GM18502 (cell line): Measurements from ENCODE around the gene TSPAN5.
"Not testable (repeated sequence)": the region's sequence is repeated elsewhere in the genome, so short reads cannot be mapped to it uniquely, and the experiment has no call there.

ENCODE experiments used
- ATAC-seq: cut with Tn5 transposase; IDR thresholded peaks from one replicate; pipeline ENCODE4 v1.9.1; 2021; ENCODE audit warnings: mild to moderate bottlenecking; ENCODE audit not compliant: unreplicated experiment, poor library complexity

The TSPAN5 gene

DNA sequence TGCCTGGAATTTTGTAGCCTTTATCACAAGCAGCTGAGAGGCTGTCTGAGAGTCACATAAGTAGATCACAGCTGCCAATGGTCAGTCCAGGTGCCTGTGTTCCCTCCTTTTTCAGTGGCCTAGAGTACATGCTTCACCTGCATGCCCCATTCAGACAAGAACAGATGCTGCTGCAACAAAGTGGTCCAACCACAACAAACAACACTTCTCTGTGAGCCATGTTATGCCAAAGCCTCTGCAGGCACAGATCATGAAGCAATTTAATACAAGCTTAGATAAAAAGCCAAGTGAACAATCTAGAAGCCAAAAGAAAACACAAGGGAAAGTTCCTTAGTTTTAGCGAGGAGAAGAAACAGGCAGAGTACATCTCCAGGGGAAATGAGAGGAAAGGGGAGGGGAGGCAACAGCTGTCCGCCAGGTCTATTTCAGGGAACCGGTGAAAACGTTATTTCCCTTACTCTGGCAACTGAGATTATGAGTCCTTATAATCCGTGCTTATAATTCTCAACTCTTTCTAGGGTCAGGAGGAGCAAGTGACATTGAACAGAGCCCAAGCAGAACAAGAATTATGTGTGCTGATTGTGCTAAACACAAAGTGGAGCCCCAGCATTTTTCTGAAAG lies 92.6 kb downstream of the TSPAN5 start:
- no peak for ATAC-seq

DNA sequence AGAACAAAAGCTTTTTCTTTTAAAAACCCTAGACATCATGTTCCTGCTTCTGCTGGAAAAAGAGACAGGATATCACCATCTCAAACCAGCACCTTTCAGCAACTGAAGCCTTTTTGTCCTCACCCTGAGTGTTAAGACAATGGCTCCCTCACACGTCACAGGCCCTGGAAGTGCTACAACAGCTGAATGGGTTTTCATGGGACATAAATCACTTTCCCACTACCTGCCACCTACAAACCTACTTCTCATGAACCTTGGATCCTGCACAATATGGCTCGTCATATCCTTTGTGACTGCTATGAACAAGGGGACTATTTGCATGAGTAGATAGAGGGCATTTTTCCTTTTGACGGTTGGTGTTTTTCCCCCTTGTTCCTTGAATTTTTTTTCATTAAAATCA lies 93.6 kb downstream of the TSPAN5 start:
- no peak for ATAC-seq

DNA sequence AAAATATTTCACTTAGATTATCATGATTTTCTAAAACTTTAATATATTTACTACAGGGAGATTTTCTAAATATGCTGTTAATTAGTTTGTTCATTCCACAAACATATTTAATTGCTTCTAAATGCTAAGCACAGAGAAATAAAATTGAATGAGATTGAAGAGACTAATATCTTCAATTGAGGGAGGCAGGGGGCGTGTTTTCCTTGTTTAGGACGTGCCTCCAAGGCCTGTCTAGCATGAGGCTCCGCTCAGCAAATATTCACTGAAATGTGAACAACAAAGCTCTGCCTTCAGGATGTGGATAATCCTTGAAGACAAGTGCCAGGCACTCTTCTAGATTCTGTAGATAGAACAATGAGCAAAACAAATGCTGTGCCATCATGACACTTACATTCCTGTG lies 98.1 kb downstream of the TSPAN5 start:
- no peak for ATAC-seq

- ATAC-seq: no peak
Measured at GRCh38 chr4:98558471-98559169, 99.8 kb downstream of the TSPAN5 start.

DNA sequence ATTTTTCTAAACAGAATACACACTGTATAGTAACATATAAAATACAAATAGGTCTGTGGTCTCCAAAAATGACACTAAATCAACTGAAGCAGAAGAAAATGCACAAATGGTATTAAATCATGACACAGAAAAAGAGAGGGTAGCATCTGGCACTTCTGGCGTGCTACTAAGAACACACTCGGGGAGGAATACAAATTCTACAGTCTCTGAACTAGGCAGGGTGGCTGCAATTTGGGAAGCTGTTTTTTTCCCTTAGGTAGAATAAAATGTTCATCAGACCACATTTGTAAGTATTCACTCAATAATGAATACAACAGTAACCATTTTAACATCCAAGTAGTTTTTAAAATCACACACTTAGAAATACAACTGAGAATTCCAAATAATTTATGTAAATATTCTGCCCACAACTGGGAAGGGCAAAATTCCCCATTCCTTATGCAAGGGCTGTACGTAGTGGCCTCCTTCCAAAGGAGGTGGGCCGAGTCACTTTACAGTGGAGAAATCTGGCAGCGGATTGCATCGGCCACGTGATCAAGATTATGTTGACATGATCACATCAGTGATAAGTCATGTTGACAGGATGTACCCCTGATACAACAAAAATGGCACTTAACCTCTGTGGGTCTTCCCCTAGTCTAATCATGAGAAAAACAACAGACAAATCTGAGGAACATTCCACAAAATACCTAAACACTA lies 101.1 kb downstream of the TSPAN5 start:
- ATAC-seq: no peak

GRCh38 chr4:98556451-98556850 lies 102.0 kb downstream of the TSPAN5 start:
- no peak for ATAC-seq

DNA sequence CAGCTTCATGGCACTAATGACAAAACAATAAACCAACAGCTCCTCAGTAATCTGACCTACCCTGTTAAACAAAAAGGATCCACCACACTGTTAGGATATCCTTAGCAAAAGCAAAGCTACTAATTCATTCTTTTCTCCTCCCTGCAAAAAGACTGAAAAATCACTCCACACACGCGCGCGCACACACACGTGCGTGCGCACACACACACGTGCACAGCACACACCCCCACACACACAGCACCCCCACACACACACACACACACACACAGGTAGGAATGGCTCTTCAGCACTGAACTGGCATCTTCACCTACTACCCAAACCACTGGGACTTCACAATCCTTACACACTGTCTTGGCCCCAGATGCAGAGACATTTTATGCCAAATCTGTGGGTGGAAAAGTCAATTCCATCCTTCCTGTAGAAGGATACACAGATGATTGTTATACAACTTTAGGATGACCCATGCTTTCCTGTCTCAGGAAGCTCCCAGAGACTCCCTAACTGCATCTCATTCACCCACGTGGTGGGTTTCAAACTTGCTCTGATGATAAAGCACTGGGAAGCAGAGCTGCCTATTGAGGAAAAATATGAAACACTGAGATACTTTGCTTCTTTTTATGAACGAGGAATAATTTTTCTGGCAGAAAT lies 102.5 kb downstream of the TSPAN5 start:
- ATAC-seq: no peak

DNA sequence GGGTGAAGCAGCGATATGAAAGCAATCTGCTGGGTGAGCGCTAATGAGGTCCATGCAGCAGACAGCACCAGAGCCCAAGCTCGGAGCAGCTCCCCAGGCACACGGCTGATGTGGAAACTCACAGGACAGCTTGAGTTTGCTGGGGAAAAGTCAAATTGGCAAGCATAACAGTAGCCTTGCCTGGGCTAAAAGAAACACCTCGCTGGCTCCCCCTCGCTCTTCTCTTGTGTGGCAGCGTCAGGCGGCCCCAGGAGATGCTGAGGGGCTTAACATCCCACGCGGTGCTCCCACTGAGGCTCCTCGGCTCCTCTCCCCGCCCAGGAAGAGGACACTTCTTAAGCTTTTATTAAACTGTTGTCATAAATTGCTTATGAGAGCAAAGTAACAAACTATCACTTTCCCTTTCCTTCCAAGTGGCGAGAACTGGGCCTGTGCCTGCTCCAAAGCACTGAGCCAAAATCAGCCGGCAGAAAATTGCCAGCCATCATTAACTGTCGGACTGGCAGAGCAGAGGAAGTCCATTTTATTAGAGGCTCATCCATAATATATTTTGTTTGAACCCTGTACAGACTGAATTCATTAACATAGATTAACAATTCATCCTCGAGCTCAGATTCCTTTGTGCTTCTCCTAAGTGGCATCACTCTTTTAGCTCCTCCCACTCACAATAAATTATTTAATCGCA lies 111.4 kb downstream of the TSPAN5 start:
- no peak for ATAC-seq

DNA sequence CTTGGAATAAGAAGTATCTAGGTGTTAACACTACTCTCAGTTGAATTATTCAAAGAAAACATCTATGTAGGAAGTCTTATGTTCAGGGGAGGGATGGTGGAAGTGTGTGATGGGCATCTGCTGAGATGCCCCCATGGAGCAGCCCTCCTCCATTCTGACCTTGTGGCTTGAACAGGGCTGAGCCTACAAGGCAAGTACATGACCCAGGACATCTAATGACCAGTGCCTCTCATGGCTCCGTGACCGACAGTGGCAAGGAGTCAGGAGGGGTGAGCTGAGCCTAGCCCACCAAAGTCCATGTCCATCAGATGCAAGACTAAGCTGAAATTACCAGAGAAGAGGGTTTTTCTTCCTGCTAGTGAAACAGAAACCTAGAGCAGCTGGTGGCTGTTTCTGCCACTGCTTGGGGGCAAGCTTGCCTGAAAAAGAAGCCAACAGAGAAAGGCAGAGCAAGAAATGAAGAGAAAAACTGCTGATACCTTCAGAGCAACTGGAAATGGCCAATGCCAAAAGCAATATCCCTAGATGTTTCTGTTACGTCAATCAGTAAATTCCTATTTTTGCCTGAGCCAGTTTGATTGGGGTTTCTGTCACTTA lies 113.5 kb downstream of the TSPAN5 start:
- no peak for ATAC-seq

- no peak for ATAC-seq
Measured at GRCh38 chr4:98544141-98544817, 114.1 kb downstream of the TSPAN5 start.

- ATAC-seq: no peak
Measured at GRCh38 chr4:98542011-98542410, 116.4 kb downstream of the TSPAN5 start.

DNA sequence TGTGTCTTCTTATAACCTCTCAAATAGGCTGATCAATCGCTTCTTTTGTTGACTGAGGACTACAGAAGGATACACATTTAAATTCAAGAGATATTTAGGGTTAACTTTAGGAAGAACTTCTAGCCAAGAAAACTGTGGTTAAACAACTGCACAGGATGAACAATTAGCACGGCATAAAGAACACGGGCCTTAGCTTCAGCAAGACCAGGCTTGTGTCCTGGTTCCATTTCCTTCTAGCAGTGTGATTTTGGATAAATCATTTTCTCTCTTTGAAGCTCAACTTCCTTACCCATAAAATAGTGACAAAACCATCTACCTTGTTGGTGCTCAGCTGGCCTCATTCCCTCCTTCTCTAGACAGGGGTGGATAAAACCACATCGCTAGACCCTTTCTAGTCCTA lies 117.6 kb downstream of the TSPAN5 start:
- ATAC-seq: no peak

GRCh38 chr4:98539741-98540140 lies 118.7 kb downstream of the TSPAN5 start:
- no peak for ATAC-seq

DNA sequence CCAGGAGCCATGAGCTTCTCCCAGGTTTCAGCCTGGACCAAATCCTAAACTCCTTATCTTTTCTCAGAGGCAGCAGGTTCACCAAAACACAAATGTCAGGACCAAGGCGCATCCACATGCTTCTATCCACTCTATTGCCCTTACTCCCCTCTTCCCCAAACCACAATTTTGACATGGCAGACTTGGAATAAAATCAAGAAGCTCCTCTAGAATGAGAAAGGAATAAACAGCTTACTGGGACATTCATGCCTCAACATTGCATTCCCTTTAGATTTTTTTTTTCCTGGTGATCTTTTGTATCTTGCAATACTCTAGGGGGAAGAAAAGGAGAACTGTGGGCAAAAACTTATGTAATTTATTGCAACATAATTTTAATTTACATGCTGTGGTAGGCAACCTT lies 119.1 kb downstream of the TSPAN5 start:
- no peak for ATAC-seq

- ATAC-seq: no peak
Measured at GRCh38 chr4:98536631-98537030, 121.8 kb downstream of the TSPAN5 start.

- not testable (repeated sequence) for ATAC-seq
Measured at GRCh38 chr4:98534146-98534545, 124.3 kb downstream of the TSPAN5 start.

- no peak for ATAC-seq
Measured at GRCh38 chr4:98530572-98530971, 127.8 kb downstream of the TSPAN5 start.

GRCh38 chr4:98529970-98530569 lies 128.3 kb downstream of the TSPAN5 start:
- no peak for ATAC-seq

- ATAC-seq: no peak
Measured at GRCh38 chr4:98528882-98529281, 129.5 kb downstream of the TSPAN5 start.
